Gastroesophageal sphincter (tissue), 4 donors: ENCODE results near the gene ATP8A1. TPM values are rescaled to one million over a fixed set of nuclear protein-coding genes. Genes with fewer than 3 reads are reported as not detected.

Experiments
- ATAC-seq: fragments of 150-250 bp; one replicate; pipeline ENCODE4 v1.9.1; 2016; ENCODE audit warnings: mild to moderate bottlenecking, moderate library complexity
- H3K27ac ChIP-seq, 4 donors: fragments of 200-600 bp; sonication (generic) in 3 of 4; 1 replicate in 3 of 4; 2 replicates in 1 of 4; pipeline ENCODE4 v1.5.1; 2016 to 2019
- H3K27me3 ChIP-seq: fragments of 200-600 bp; sonication (generic); one replicate; pipeline ENCODE4 v1.5.1; 2019
- H3K36me3 ChIP-seq, 2 donors: fragments of 200-600 bp; sonication (generic); one replicate each; pipeline ENCODE4 v1.5.1; 2019; ENCODE audit warnings: control low read depth in 1 of 2
- H3K4me1 ChIP-seq, 3 donors: fragments of 200-600 bp; sonication (generic); 1 replicate in 2 of 3; 2 replicates in 1 of 3; pipeline ENCODE4 v1.5.1; 2016 to 2019; ENCODE audit warnings: control low read depth in 2 of 3
- H3K4me3 ChIP-seq, 2 donors: fragments of 200-600 bp; sonication (generic); one replicate each; pipeline ENCODE4 v1.5.1; 2019; ENCODE audit warnings: mild to moderate bottlenecking in 1 of 2, moderate library complexity in 1 of 2
- H3K9me3 ChIP-seq, 3 donors: fragments of 200-600 bp; sonication (generic); one replicate each; pipeline ENCODE4 v1.5.1; 2017 to 2019; ENCODE audit warnings: control low read depth in 2 of 3
- CTCF ChIP-seq, 4 experiments: fragments of 200-600 bp in 2 of 4; fragments of 450-650 bp in 2 of 4; sonication (generic) in 1 of 4; IDR thresholded peaks; one replicate each; pipeline ENCODE4 v1.5.1; 2017 to 2019; ENCODE audit warnings: antibody characterized with exemption in 4 of 4, mild to moderate bottlenecking in 2 of 4, moderate library complexity in 2 of 4
- EP300 ChIP-seq: sonication (generic); formaldehyde crosslinking; IDR thresholded peaks from one replicate; pipeline ENCODE4 v1.6.1; 2017; ENCODE audit warnings: antibody characterized with exemption, mild to moderate bottlenecking
- POLR2A ChIP-seq, 2 donors: fragments of 450-650 bp; IDR thresholded peaks; one replicate each; pipeline ENCODE4 v1.6.1; 2017; ENCODE audit warnings: antibody characterized with exemption in 2 of 2, mild to moderate bottlenecking in 2 of 2, moderate library complexity in 1 of 2
- POLR2AphosphoS5 ChIP-seq: sonication (generic); formaldehyde crosslinking; IDR thresholded peaks from one replicate; pipeline ENCODE4 v1.6.1; 2017; ENCODE audit warnings: antibody characterized with exemption
- WGBS, 2 donors: methylation state at CpG; one replicate each; pipeline ENCODE4 v1.1.5; 2018; ENCODE audit warnings: low coverage in 1 of 2; 5-methylcytosine and 5-hydroxymethylcytosine counted together
- total RNA-seq, 4 donors: library from RNA; depleted of rRNA; stranded (reverse); fragments of >200 nt; gene quantifications; one replicate each; pipeline ENCODE4 v1.1.0, GENCODE V29; 2016

Gene ATP8A1
- total RNA-seq, 4 donors from 2014 or later, result 5.6 to 21.9 (median 8.9) TPM

- Histone ChIP-seq H3K4me3 (peak overlapping the region; percentile 16 to 52), H3K9me3 (no peaks in the 10 kb centered on the region), H3K27me3 (peaks cover 75% of the 10 kb centered on the region), H3K27ac (peak overlapping the region in 3 of 4 donors; percentile 58 to 79 (median 64)), H3K4me1 (peaks cover 0 to 28% (median 0%) of the 10 kb centered on the region in 3 donors), H3K36me3 (no peaks in the 10 kb centered on the region)
- 0 to 11% methylated on average over 2 to 9 of the region's 60 CpGs for WGBS, 2 donors
- peak; percentile 20 for ATAC-seq
- no peak for TF ChIP-seq POLR2A (IDR thresholded peaks at IDR 0.05)
- no peak for TF ChIP-seq CTCF (IDR thresholded peaks at IDR 0.05)
- TF ChIP-seq EP300, result no peak
- no peak for TF ChIP-seq POLR2AphosphoS5
Observed at GRCh38 chr4:42398171-42398870, 258.6 kb downstream of the ATP8A1 start.

DNA sequence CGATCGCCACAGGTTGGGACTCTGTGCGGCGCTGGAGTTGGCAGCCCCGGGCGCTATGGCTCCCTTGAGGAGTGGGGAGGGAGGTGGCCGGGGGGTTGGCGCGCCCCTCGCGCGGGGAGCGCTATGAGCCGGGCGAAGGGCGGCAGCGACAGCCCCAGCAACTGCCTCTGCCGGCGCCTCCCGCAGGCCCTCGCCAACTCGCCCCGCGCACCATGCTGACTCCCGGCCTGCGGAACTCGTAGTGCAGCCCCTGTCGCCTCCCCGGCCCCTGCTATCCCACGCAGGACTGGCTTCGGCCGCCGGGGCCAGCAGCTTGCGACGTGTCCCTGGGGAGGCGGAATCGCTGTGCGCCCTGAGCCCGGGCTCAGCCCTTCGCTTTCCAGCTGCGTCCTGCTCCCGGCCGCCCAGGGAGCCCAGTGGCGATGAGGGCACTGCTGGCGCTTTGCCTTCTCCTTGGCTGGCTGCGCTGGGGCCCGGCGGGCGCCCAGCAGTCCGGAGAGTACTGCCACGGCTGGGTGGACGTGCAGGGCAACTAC, 259.2 kb downstream of the ATP8A1 start:
- Histone ChIP-seq H3K4me3 (peak overlapping the region; percentile 16 to 52), H3K4me1 (peaks cover 0 to 28% (median 0%) of the 10 kb centered on the region in 3 donors), H3K27me3 (peaks cover 72% of the 10 kb centered on the region), H3K36me3 (no peaks in the 10 kb centered on the region), H3K9me3 (no peaks in the 10 kb centered on the region), H3K27ac (peak overlapping the region in 3 of 4 donors; percentile 58 to 79 (median 64))
- TF ChIP-seq POLR2AphosphoS5, result no peak
- no peak for TF ChIP-seq CTCF (IDR thresholded peaks at IDR 0.05)
- TF ChIP-seq EP300, result no peak
- TF ChIP-seq POLR2A (IDR thresholded peaks at IDR 0.05), result no peak
- ATAC-seq, result peak; percentile 29
- no CpG with 5 or more reads among the region's 52 CpGs for WGBS, 2 donors

- no peaks in the 10 kb centered on the region for H3K36me3 ChIP-seq
- peak within 1 kb of the TSS in 3 of 4 donors; percentile 58 to 79 (median 64) for H3K27ac ChIP-seq
- H3K9me3 ChIP-seq, result no peaks in the 10 kb centered on the region
- WGBS, 2 donors, result 0 to 31% methylated on average over 1 to 17 of the region's 61 CpGs
- TF ChIP-seq CTCF (IDR thresholded peaks at IDR 0.05) (no peak), EP300 (no peak), POLR2AphosphoS5 (no peak), POLR2A (IDR thresholded peaks at IDR 0.05) (no peak)
- H3K4me1 ChIP-seq, result peaks cover 0 to 28% (median 0%) of the 10 kb centered on the region in 3 donors
- peak; percentile 25 for ATAC-seq
- peaks cover 67% of the 10 kb centered on the region for H3K27me3 ChIP-seq
- peak within 1 kb of the TSS; percentile 16 to 52 for H3K4me3 ChIP-seq
Observed at GRCh38 chr4:42396752-42397634, 259.9 kb downstream of the ATP8A1 start, which contains the start of gene SHISA3. Gene SHISA3 (plus strand): TSS chr4:42397488. CDS start chr4:42398057, 569 bp downstream.

GRCh38 chr4:42396361-42396751, 260.5 kb downstream of the ATP8A1 start:
- Histone ChIP-seq H3K9me3 (no peaks in the 10 kb centered on the region), H3K27ac (no peak overlapping the region), H3K4me1 (peaks cover 0 to 28% (median 0%) of the 10 kb centered on the region in 3 donors), H3K4me3 (peak overlapping the region in 1 of 2 donors; percentile 52), H3K27me3 (peaks cover 61% of the 10 kb centered on the region), H3K36me3 (no peaks in the 10 kb centered on the region)
- no peak for TF ChIP-seq CTCF (IDR thresholded peaks at IDR 0.05)
- TF ChIP-seq EP300, result no peak
- TF ChIP-seq POLR2A (IDR thresholded peaks at IDR 0.05), result no peak
- no peak for TF ChIP-seq POLR2AphosphoS5
- WGBS, 2 donors, result 49 to 59% methylated on average over 17 of the region's 17 CpGs
- no peak for ATAC-seq
